Psoas muscle (tissue), 8 donors: ENCODE results near the gene RNLS. TPM values are rescaled to one million over a fixed set of nuclear protein-coding genes. Genes with fewer than 3 reads are reported as not detected.

ENCODE experiments used
- ATAC-seq, 4 donors: fragments of 200-7000 bp; cut with Tn5 transposase; one replicate each; pipeline ENCODE4 v1.9.1; 2020; ENCODE audit warnings: moderate library complexity in 3 of 4, mild to moderate bottlenecking in 2 of 4
- DNase-seq, 2 donors: peaks; one replicate each; pipeline ENCODE4 v3.0.0-alpha.2; 2020
- H3K27ac ChIP-seq: fragments of 200-600 bp; one replicate; pipeline ENCODE4 v1.8.0; 2022
- H3K27me3 ChIP-seq, 3 donors: fragments of 200-600 bp in 1 of 3; one replicate each; pipeline versions ENCODE4 v1.6.1 to v1.8.0; 2013 to 2022; ENCODE audit warnings: low read length in 2 of 3, mild to moderate bottlenecking in 2 of 3, moderate library complexity in 1 of 3; ENCODE audit not compliant: insufficient read depth in 3 of 3
- H3K36me3 ChIP-seq, 2 donors: fragments of 200-600 bp in 1 of 2; one replicate each; pipeline versions ENCODE4 v1.6.1 to v1.8.0; 2013 to 2022; ENCODE audit warnings: low read depth in 1 of 2, mild to moderate bottlenecking in 1 of 2, moderate library complexity in 1 of 2; ENCODE audit not compliant: insufficient read depth in 1 of 2
- H3K4me1 ChIP-seq: fragments of 200-600 bp; one replicate; pipeline ENCODE4 v1.8.0; 2022
- H3K4me3 ChIP-seq: fragments of 200-600 bp; one replicate; pipeline ENCODE4 v1.8.0; 2022; ENCODE audit warnings: mild to moderate bottlenecking
- H3K9me3 ChIP-seq: fragments of 200-600 bp; one replicate; pipeline ENCODE4 v1.8.0; 2022
- WGBS, 3 donors: extraction: QIAGEN DNeasy Blood & Tissue Kit; methylation state at CpG; one replicate each; pipeline versions ENCODE4 v1.1.6 to v1.1.7; 2013; 5-methylcytosine and 5-hydroxymethylcytosine counted together
- intact Hi-C, 2 donors: fragments of 100-400 bp; cut with DNase I; formaldehyde crosslinking; loops; one replicate each; pipeline versions ENCODE4 v1.11.0 to v1.14.2; 2022
- polyA plus RNA-seq, 3 donors: library from polyadenylated mRNA; stranded (reverse); fragments of 200-250 nt; gene quantifications; one replicate each; pipeline ENCODE4 v1.2.3, GENCODE V29; 2013
- total RNA-seq, 4 donors: library from RNA; stranded (reverse); fragmentation: NEBNext Ultra II Directional in 2 of 4; extraction: Animal tissue kit (Norgen Biotek cat#: 25700) in 2 of 4; gene quantifications; one replicate each; pipeline versions ENCODE4 v1.2.1 to v1.2.4, GENCODE V29; 2021 to 2023
- TF ChIP-seq, protein P1 (sequence below): fragments of 200-600 bp; IDR thresholded peaks from one replicate; pipeline ENCODE4 v1.8.0; 2022; ENCODE audit warnings: antibody characterized with exemption
- donor health status: healthy with polysubstance abuse.
- donor health status: DM: no; HTN: no; CAD: no; lungs with moderate emphysema.
- donor health status: Bipolar disorder and iron deficiency.
- donor health status: healthy.
- donor health status: DM: yes; HTN: yes; CAD: no.
- donor health status: DM: no; HTN: no; CAD: no.
- donor health status: DM: no; HTN: no; CAD: no.
- donor health status: DM: yes; HTN: yes; CAD: no.

Gene RNLS
- total and polyA plus RNA-seq, 7 donors = 3.0 to 9.2 (median 6.7) TPM

GRCh38 chr10:88477343-88478085 lies 105.6 kb downstream of the RNLS start:
- no peaks in the 10 kb centered on the region for H3K9me3 ChIP-seq
- WGBS, 3 donors = 80 to 86% (median 82%) methylated on average over 4 of the region's 4 CpGs
- H3K27ac ChIP-seq = peak overlapping the region; percentile 68
- H3K27me3 ChIP-seq = no peaks in the 10 kb centered on the region
- peaks cover 31% of the 10 kb centered on the region for H3K4me1 ChIP-seq
- H3K4me3 ChIP-seq = no peak overlapping the region
- intact Hi-C loops = loop anchor here in 1 of 2 donors (5.0 kb wide), 1 partner anchor 70 kb away; no protein-coding TSS in a partner anchor
- TF ChIP-seq, protein P1, sequence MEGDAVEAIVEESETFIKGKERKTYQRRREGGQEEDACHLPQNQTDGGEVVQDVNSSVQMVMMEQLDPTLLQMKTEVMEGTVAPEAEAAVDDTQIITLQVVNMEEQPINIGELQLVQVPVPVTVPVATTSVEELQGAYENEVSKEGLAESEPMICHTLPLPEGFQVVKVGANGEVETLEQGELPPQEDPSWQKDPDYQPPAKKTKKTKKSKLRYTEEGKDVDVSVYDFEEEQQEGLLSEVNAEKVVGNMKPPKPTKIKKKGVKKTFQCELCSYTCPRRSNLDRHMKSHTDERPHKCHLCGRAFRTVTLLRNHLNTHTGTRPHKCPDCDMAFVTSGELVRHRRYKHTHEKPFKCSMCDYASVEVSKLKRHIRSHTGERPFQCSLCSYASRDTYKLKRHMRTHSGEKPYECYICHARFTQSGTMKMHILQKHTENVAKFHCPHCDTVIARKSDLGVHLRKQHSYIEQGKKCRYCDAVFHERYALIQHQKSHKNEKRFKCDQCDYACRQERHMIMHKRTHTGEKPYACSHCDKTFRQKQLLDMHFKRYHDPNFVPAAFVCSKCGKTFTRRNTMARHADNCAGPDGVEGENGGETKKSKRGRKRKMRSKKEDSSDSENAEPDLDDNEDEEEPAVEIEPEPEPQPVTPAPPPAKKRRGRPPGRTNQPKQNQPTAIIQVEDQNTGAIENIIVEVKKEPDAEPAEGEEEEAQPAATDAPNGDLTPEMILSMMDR = no peak
- peak; percentile 70 to 95 (median 89) for ATAC-seq
- no peaks in the 10 kb centered on the region for H3K36me3 ChIP-seq
- DNase-seq = no peak

DNA sequence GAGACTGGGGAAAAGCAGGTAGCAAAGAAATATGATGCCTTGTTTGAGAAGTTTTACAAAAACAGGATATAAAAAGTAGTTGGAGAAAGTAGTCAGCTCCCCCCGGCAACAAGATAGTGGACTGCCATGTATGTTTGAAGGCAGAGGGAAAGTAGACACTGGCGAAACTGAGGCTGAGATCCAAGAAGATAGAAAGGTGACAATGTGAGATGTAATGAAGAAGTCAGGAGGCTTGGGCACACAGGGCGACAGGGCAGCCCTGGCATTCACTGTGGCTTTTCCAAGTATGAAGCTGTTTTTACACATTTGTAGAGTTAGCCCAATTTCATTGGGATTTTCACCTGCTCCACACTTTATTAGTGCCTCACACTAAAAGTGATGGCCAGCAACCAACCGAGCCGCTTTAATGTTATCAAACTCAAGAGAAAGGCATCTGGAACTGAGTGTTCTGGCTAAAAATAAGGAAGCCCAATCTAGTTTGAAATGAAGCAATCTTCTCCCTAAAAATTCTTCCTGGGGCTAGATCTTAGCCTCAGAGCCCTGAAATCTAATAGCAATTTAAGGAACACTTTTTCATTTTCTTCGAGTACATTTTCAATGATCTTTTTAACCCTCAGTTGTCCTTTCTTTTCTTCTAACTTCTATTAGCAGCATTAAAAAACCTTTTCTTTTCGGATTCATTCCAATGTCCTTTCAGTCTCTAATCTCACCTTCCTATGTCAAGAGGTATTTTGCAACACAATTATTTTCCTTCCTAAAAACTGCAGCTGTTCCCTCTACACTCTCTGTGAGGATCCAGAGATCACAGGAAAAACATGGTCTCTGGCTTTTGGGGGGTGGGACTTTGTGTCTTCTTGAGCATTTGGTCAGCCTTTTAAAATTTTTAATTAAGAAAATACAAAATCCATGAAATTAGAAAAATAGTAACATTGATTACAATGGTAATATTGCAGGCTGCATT lies 108.0 kb downstream of the RNLS start:
- ATAC-seq = peak; percentile 27 to 78 (median 47)
- H3K4me3 ChIP-seq = peak overlapping the region; percentile 33
- peaks cover 31% of the 10 kb centered on the region for H3K4me1 ChIP-seq
- no peaks in the 10 kb centered on the region for H3K27me3 ChIP-seq
- intact Hi-C loops = loop anchor here (5.0 kb wide), 2 partner anchors 48 to 72 kb away; no protein-coding TSS in a partner anchor
- peak in 1 of 2 donors; percentile 60 for DNase-seq
- TF ChIP-seq, protein P1 = no peak
- H3K9me3 ChIP-seq = no peaks in the 10 kb centered on the region
- peak overlapping the region; percentile 54 for H3K27ac ChIP-seq
- WGBS, 3 donors = 29 to 49% (median 35%) methylated on average over 7 of the region's 7 CpGs
- no peaks in the 10 kb centered on the region for H3K36me3 ChIP-seq

GRCh38 chr10:88473989-88474883 lies 108.9 kb downstream of the RNLS start:
- peaks cover 31% of the 10 kb centered on the region for H3K4me1 ChIP-seq
- H3K4me3 ChIP-seq = peak overlapping the region; percentile 33
- DNase-seq = peak in 1 of 2 donors; percentile 62
- 71 to 88% (median 77%) methylated on average over 2 of the region's 2 CpGs for WGBS, 3 donors
- intact Hi-C loops = loop anchor here in 1 of 2 donors (5.0 kb wide), 1 partner anchor 47 kb away; no protein-coding TSS in a partner anchor
- peak; percentile 41 to 79 (median 68) for ATAC-seq
- no peaks in the 10 kb centered on the region for H3K27me3 ChIP-seq
- peak overlapping the region; percentile 54 for H3K27ac ChIP-seq
- H3K9me3 ChIP-seq = no peaks in the 10 kb centered on the region
- TF ChIP-seq, protein P1 = no peak
- no peaks in the 10 kb centered on the region for H3K36me3 ChIP-seq

DNA sequence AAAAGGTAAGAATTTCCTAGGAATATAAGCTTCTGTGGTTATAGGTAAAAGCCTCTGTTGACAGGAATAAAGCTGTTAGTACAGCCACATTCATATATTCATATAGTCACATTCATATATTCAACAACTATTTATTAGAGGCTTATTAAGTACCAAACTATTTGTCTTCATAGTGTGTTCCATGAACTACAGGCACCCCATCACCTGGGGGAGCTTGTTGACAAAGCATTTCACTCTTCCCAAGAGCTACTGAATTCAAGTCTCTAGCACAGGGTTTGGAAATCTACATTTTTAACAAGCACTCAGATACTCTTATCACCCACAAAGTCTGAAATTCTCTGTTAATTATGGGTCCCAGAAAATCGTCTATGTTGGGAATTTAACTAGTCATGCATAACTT lies 110.6 kb downstream of the RNLS start:
- intact Hi-C loops = loop anchor here in 1 of 2 donors (5.0 kb wide), 1 partner anchor 45 kb away; no protein-coding TSS in a partner anchor
- Histone ChIP-seq H3K4me3 (no peak overlapping the region), H3K9me3 (no peaks in the 10 kb centered on the region), H3K27me3 (no peaks in the 10 kb centered on the region), H3K36me3 (no peaks in the 10 kb centered on the region), H3K27ac (no peak overlapping the region), H3K4me1 (peaks cover 36% of the 10 kb centered on the region)
- WGBS, 3 donors = 67 to 83% (median 72%) methylated on average over 1 of the region's 1 CpG
- no peak for ATAC-seq
- TF ChIP-seq, protein P1 = no peak
- DNase-seq = no peak
